ENCODE results near the gene CAT. TPM values are rescaled to one million over a fixed set of nuclear protein-coding genes. Genes with fewer than 3 reads are reported as not detected.
"Not testable (repeated sequence)": the region's sequence is repeated elsewhere in the genome, so short reads cannot be mapped to it uniquely, and the experiment has no call there.

CAT gene
- total RNA-seq, 1 experiment from 2014 or later = 53.9 TPM

GRCh38 chr11:34411791-34412190 lies 26.9 kb upstream of the CAT start:
- Histone ChIP-seq H3K4me3 (no peak overlapping the region), H3K4me1 (replicated peaks) (no peaks in the 10 kb centered on the region), H3K27me3 (replicated peaks) (peaks cover under 1% of the 10 kb centered on the region; the same call in 1 of the 2 replicates), H3K36me3 (no peaks in the 10 kb centered on the region), H3K9me3 (replicated peaks) (peaks cover 2% of the 10 kb centered on the region; the same call in 1 of the 2 replicates), H3K27ac (no peak overlapping the region)
- no peak for DNase-seq (ENCODE audit: low read depth in 1 of 2, low spot score in 2 of 2)

GRCh38 chr11:34413263-34413662 lies 25.5 kb upstream of the CAT start:
- H3K27me3 ChIP-seq (replicated peaks) = peaks cover 7% of the 10 kb centered on the region; the same call in 1 of the 2 replicates
- no peak overlapping the region for H3K4me3 ChIP-seq
- H3K9me3 ChIP-seq (replicated peaks) = peaks cover 2% of the 10 kb centered on the region; the same call in 1 of the 2 replicates
- no peak for DNase-seq (ENCODE audit: low read depth in 1 of 2, low spot score in 2 of 2)
- no peak overlapping the region for H3K27ac ChIP-seq
- H3K4me1 ChIP-seq (replicated peaks) = no peaks in the 10 kb centered on the region
- no peaks in the 10 kb centered on the region for H3K36me3 ChIP-seq

GRCh38 chr11:34415538-34415937 lies 23.2 kb upstream of the CAT start:
- Histone ChIP-seq H3K27me3 (replicated peaks) (peaks cover 7% of the 10 kb centered on the region; the same call in 1 of the 2 replicates), H3K9me3 (replicated peaks) (peaks cover 2% of the 10 kb centered on the region; the same call in 1 of the 2 replicates), H3K4me1 (replicated peaks) (no peaks in the 10 kb centered on the region), H3K4me3 (no peak overlapping the region), H3K36me3 (no peaks in the 10 kb centered on the region), H3K27ac (no peak overlapping the region)
- DNase-seq (ENCODE audit: low read depth in 1 of 2, low spot score in 2 of 2) = no peak

- Histone ChIP-seq H3K4me3 (no peak overlapping the region), H3K4me1 (replicated peaks) (no peaks in the 10 kb centered on the region), H3K27me3 (replicated peaks) (peaks cover 7% of the 10 kb centered on the region; the same call in 1 of the 2 replicates), H3K36me3 (no peaks in the 10 kb centered on the region), H3K27ac (no peak overlapping the region), H3K9me3 (replicated peaks) (peaks cover 2% of the 10 kb centered on the region; the same call in 1 of the 2 replicates)
- no peak for DNase-seq (ENCODE audit: low read depth in 1 of 2, low spot score in 2 of 2)
Measured at GRCh38 chr11:34416088-34416487, 22.6 kb upstream of the CAT start.

GRCh38 chr11:34416766-34417165 lies 22.0 kb upstream of the CAT start:
- Histone ChIP-seq H3K9me3 (replicated peaks) (peaks cover 2% of the 10 kb centered on the region; the same call in 1 of the 2 replicates), H3K27me3 (replicated peaks) (peaks cover 7% of the 10 kb centered on the region; the same call in 1 of the 2 replicates), H3K4me1 (replicated peaks) (no peaks in the 10 kb centered on the region), H3K36me3 (no peaks in the 10 kb centered on the region), H3K4me3 (no peak overlapping the region), H3K27ac (no peak overlapping the region)
- no peak for DNase-seq (ENCODE audit: low read depth in 1 of 2, low spot score in 2 of 2)

- Histone ChIP-seq H3K27me3 (replicated peaks) (peaks cover 7% of the 10 kb centered on the region; the same call in 1 of the 2 replicates), H3K4me3 (no peak overlapping the region), H3K27ac (no peak overlapping the region)
Measured at GRCh38 chr11:34417202-34417601, 21.5 kb upstream of the CAT start.

GRCh38 chr11:34419158-34419557 lies 19.6 kb upstream of the CAT start:
- H3K4me1 ChIP-seq (replicated peaks) = no peaks in the 10 kb centered on the region
- H3K9me3 ChIP-seq (replicated peaks) = no peaks in the 10 kb centered on the region
- H3K36me3 ChIP-seq = no peaks in the 10 kb centered on the region
- H3K27ac ChIP-seq = no peak overlapping the region
- H3K27me3 ChIP-seq (replicated peaks) = peaks cover 9% of the 10 kb centered on the region; the same call in 1 of the 2 replicates
- no peak overlapping the region for H3K4me3 ChIP-seq
- no peak for DNase-seq (ENCODE audit: low read depth in 1 of 2, low spot score in 2 of 2)

More at GRCh38 chr11:34417202-34417601, 21.5 kb upstream of the CAT start:
- Histone ChIP-seq H3K4me1 (replicated peaks) (no peaks in the 10 kb centered on the region), H3K36me3 (no peaks in the 10 kb centered on the region), H3K9me3 (replicated peaks) (peaks cover 2% of the 10 kb centered on the region; the same call in 1 of the 2 replicates)
- no peak for DNase-seq (ENCODE audit: low read depth in 1 of 2, low spot score in 2 of 2)

GRCh38 chr11:34423300-34423699 lies 15.4 kb upstream of the CAT start:
- Histone ChIP-seq H3K27ac (no peak overlapping the region), H3K36me3 (no peaks in the 10 kb centered on the region), H3K27me3 (replicated peaks) (peaks cover 2% of the 10 kb centered on the region; the same call in 1 of the 2 replicates), H3K9me3 (replicated peaks) (no peaks in the 10 kb centered on the region), H3K4me3 (no peak overlapping the region), H3K4me1 (replicated peaks) (peaks cover 17% of the 10 kb centered on the region)
- DNase-seq (ENCODE audit: low read depth in 1 of 2, low spot score in 2 of 2) = no peak

GRCh38 chr11:34424826-34425225 lies 13.9 kb upstream of the CAT start:
- H3K9me3 ChIP-seq (replicated peaks); H3K36me3 ChIP-seq; H3K27me3 ChIP-seq (replicated peaks); H3K27ac ChIP-seq; H3K4me3 ChIP-seq: not testable (repeated sequence)
- DNase-seq (ENCODE audit: low read depth in 1 of 2, low spot score in 2 of 2) = peak in 1 of 2 experiments; percentile 19
- H3K4me1 ChIP-seq (replicated peaks) = peaks cover 17% of the 10 kb centered on the region

- Histone ChIP-seq H3K27ac (no peak overlapping the region), H3K9me3 (replicated peaks) (no peaks in the 10 kb centered on the region), H3K27me3 (replicated peaks) (0 out of 2 replicates have a peak, but pooled peaks cover 2% of the 10 kb centered on the region), H3K4me1 (replicated peaks) (peaks cover 17% of the 10 kb centered on the region), H3K36me3 (no peaks in the 10 kb centered on the region), H3K4me3 (no peak overlapping the region)
- no peak for DNase-seq (ENCODE audit: low read depth in 1 of 2, low spot score in 2 of 2)
Measured at GRCh38 chr11:34425360-34425759, 13.4 kb upstream of the CAT start.

GRCh38 chr11:34425867-34426266 lies 12.9 kb upstream of the CAT start:
- Histone ChIP-seq H3K9me3 (replicated peaks) (no peaks in the 10 kb centered on the region), H3K27ac (no peak overlapping the region)
- no peak for DNase-seq (ENCODE audit: low read depth in 1 of 2, low spot score in 2 of 2)

GRCh38 chr11:34426766-34427185 lies 12.0 kb upstream of the CAT start:
- no peak overlapping the region for H3K27ac ChIP-seq
- H3K27me3 ChIP-seq (replicated peaks) = 0 out of 2 replicates have a peak, but pooled peaks cover 2% of the 10 kb centered on the region
- no peaks in the 10 kb centered on the region for H3K9me3 ChIP-seq (replicated peaks)
- no peaks in the 10 kb centered on the region for H3K36me3 ChIP-seq
- H3K4me3 ChIP-seq = no peak overlapping the region
- peak in 1 of 2 experiments; percentile 7 for DNase-seq (ENCODE audit: low read depth in 1 of 2, low spot score in 2 of 2)
- H3K4me1 ChIP-seq (replicated peaks) = peaks cover 17% of the 10 kb centered on the region

More at GRCh38 chr11:34425867-34426266, 12.9 kb upstream of the CAT start:
- Histone ChIP-seq H3K36me3 (no peaks in the 10 kb centered on the region), H3K4me1 (replicated peaks) (peaks cover 17% of the 10 kb centered on the region), H3K27me3 (replicated peaks) (0 out of 2 replicates have a peak, but pooled peaks cover 2% of the 10 kb centered on the region), H3K4me3 (no peak overlapping the region)

GRCh38 chr11:34427186-34427805 lies 11.4 kb upstream of the CAT start:
- Histone ChIP-seq H3K4me3 (no peak overlapping the region), H3K36me3 (no peaks in the 10 kb centered on the region)

GRCh38 chr11:34431979-34432378 lies 6.8 kb upstream of the CAT start:
- no peak overlapping the region for H3K27ac ChIP-seq
- DNase-seq (ENCODE audit: low read depth in 1 of 2, low spot score in 2 of 2) = no peak
- H3K9me3 ChIP-seq (replicated peaks) = no peaks in the 10 kb centered on the region

More at GRCh38 chr11:34427186-34427805, 11.4 kb upstream of the CAT start:
- Histone ChIP-seq H3K4me1 (replicated peaks) (peaks cover 17% of the 10 kb centered on the region), H3K9me3 (replicated peaks) (no peaks in the 10 kb centered on the region), H3K27ac (no peak overlapping the region), H3K27me3 (replicated peaks) (0 out of 2 replicates have a peak, but pooled peaks cover 2% of the 10 kb centered on the region)
- peak in 1 of 2 experiments; percentile 20 for DNase-seq (ENCODE audit: low read depth in 1 of 2, low spot score in 2 of 2)

More at GRCh38 chr11:34431979-34432378, 6.8 kb upstream of the CAT start:
- peaks cover 4% of the 10 kb centered on the region for H3K4me1 ChIP-seq (replicated peaks)
- no peaks in the 10 kb centered on the region for H3K27me3 ChIP-seq (replicated peaks)
- H3K36me3 ChIP-seq = no peaks in the 10 kb centered on the region
- H3K4me3 ChIP-seq = no peak overlapping the region
